Natural killer cell treated with Interleukin-12 subunit alpha and Interleukin-12 subunit beta and Interleukin-15 and Interleukin-18, amount 100 ng/mL, for 72 hours (primary cell): ENCODE measurements around the gene CCNF. TPM values are rescaled to one million over a fixed set of nuclear protein-coding genes. Genes with fewer than 3 reads are reported as not detected.

Experiments
- total RNA-seq, 2 donors: library from RNA; stranded (reverse); gene quantifications; one replicate each; pipeline ENCODE4 v1.2.3, GENCODE V29; 2022

CCNF gene
- total RNA-seq, 2 donors from 2014 or later, result 36.1 to 79.5 TPM

Other genes with a start within 250 kb of the CCNF start
- under 1 TPM; 0.14 to 0.26 TPM for gene CASKIN1, start 232.8 kb upstream of the CCNF start, total RNA-seq
- 10 to 100 TPM; 31.2 to 68.9 TPM for gene MLST8, start 224.0 kb upstream of the CCNF start, total RNA-seq
- 10 to 100 TPM in 1 of 2 donors, 1 to 10 TPM in 1; 6.2 to 23.7 TPM for gene BRICD5, start 218.6 kb upstream of the CCNF start, total RNA-seq
- 10 to 100 TPM; 18.8 to 39.8 TPM for gene PGP, start 214.6 kb upstream of the CCNF start, total RNA-seq
- gene E4F1, start 205.9 kb upstream of the CCNF start, total RNA-seq, result 10 to 100 TPM; 27.5 to 51.8 TPM
- 1 to 10 TPM in 1 of 2 donors, under 1 TPM in 1; 0.88 to 3.5 TPM for gene DNASE1L2, start 193.0 kb upstream of the CCNF start, total RNA-seq
- gene ECI1, start 177.9 kb upstream of the CCNF start, total RNA-seq, result 10 to 100 TPM; 29.1 to 51.1 TPM
- gene RNPS1, start 161.3 kb upstream of the CCNF start, total RNA-seq, result 100 to 1,000 TPM; 256 to 334 TPM
- 10 to 100 TPM in 1 of 2 donors, 1 to 10 TPM in 1; 7.3 to 14.9 TPM for gene ABCA3, start 88.7 kb upstream of the CCNF start, total RNA-seq
- 10 to 100 TPM in 1 of 2 donors, 1 to 10 TPM in 1; 8.6 to 39.0 TPM for gene TEDC2, start 30.7 kb downstream of the CCNF start, total RNA-seq
- not detected for gene NTN3, start 41.9 kb downstream of the CCNF start, total RNA-seq
- 10 to 100 TPM; 22.0 to 39.9 TPM for gene TBC1D24, start 45.7 kb downstream of the CCNF start, total RNA-seq
- gene ATP6V0C, start 84.5 kb downstream of the CCNF start, total RNA-seq, result 100 to 1,000 TPM; 103 to 146 TPM
- gene AMDHD2, start 90.9 kb downstream of the CCNF start, total RNA-seq, result 10 to 100 TPM; 34.1 to 63.9 TPM
- not detected for gene CEMP1, start 102.0 kb downstream of the CCNF start, total RNA-seq
- gene PDPK1, start 108.6 kb downstream of the CCNF start, total RNA-seq, result 10 to 100 TPM; 71.3 to 76.8 TPM